ENCODE results near the gene SYNPR. TPM values are rescaled to one million over a fixed set of nuclear protein-coding genes. Genes with fewer than 3 reads are reported as not detected.

Gene SYNPR
- total RNA-seq, 1 donor from 2014 or later: 0.27 TPM

GRCh38 chr3:63624941-63625560 is 346.9 kb downstream of the SYNPR start:
- Histone ChIP-seq H2AFZ (ENCODE audit: low read depth, low read length) (no peak overlapping the region), H3K4me2 (ENCODE audit: low read length) (peak overlapping the region; percentile 74), H3K36me3 (ENCODE audit: insufficient read depth, low read length) (no peaks in the 10 kb centered on the region), H3K4me1 (ENCODE audit: insufficient read depth, low read length) (peaks cover 12% of the 10 kb centered on the region), H3K4me3 (ENCODE audit: insufficient read depth, low read depth, low read length) (no peak overlapping the region), H3K9me3 (ENCODE audit: insufficient read depth, low read depth, low read length) (no peaks in the 10 kb centered on the region), H3K79me2 (ENCODE audit: insufficient read depth, low read length) (no peaks in the 10 kb centered on the region), H3K9ac (ENCODE audit: low read length) (peak overlapping the region; percentile 19), H4K20me1 (ENCODE audit: insufficient read depth, low read length) (no peaks in the 10 kb centered on the region), H3K27me3 (ENCODE audit: insufficient read depth, low read length) (no peaks in the 10 kb centered on the region), H3K27ac (ENCODE audit: low read depth, low read length) (peak overlapping the region; percentile 43)
- H3K9me3 Mint-ChIP-seq (ENCODE audit: unreplicated experiment): no peaks in the 10 kb centered on the region
- FAIRE-seq (peak; percentile 96), DNase-seq (ENCODE audit: low read depth) (peak; percentile 96)
- H3K36me3 Mint-ChIP-seq (ENCODE audit: low read depth, unreplicated experiment): no peaks in the 10 kb centered on the region
- H3K4me3 Mint-ChIP-seq (ENCODE audit: unreplicated experiment): no peak overlapping the region
- TF ChIP-seq CTCF (IDR thresholded peaks at IDR 0.05; ENCODE audit: insufficient read depth, low read depth, low read length) (no peak), EZH2 (IDR thresholded peaks at IDR 0.05; ENCODE audit: insufficient read depth, low read length) (no peak)
- peaks cover 6% of the 10 kb centered on the region for H3K4me1 Mint-ChIP-seq (ENCODE audit: low read depth, unreplicated experiment)
- H3K27me3 Mint-ChIP-seq (ENCODE audit: low read depth, unreplicated experiment): no peaks in the 10 kb centered on the region
- no peak overlapping the region for H3K27ac Mint-ChIP-seq (ENCODE audit: unreplicated experiment)

- Histone ChIP-seq H3K79me2 (ENCODE audit: insufficient read depth, low read length) (no peaks in the 10 kb centered on the region), H3K36me3 (ENCODE audit: insufficient read depth, low read length) (no peaks in the 10 kb centered on the region), H3K27ac (ENCODE audit: low read depth, low read length) (no peak overlapping the region), H3K4me3 (ENCODE audit: insufficient read depth, low read depth, low read length) (no peak overlapping the region), H3K9me3 (ENCODE audit: insufficient read depth, low read depth, low read length) (no peaks in the 10 kb centered on the region), H2AFZ (ENCODE audit: low read depth, low read length) (no peak overlapping the region), H3K4me1 (ENCODE audit: insufficient read depth, low read length) (no peaks in the 10 kb centered on the region), H3K9ac (ENCODE audit: low read length) (no peak overlapping the region), H4K20me1 (ENCODE audit: insufficient read depth, low read length) (no peaks in the 10 kb centered on the region), H3K27me3 (ENCODE audit: insufficient read depth, low read length) (peaks cover 2% of the 10 kb centered on the region), H3K4me2 (ENCODE audit: low read length) (no peak overlapping the region)
- Mint-ChIP-seq H3K27ac (ENCODE audit: unreplicated experiment) (no peak overlapping the region), H3K27me3 (ENCODE audit: low read depth, unreplicated experiment) (peaks cover 7% of the 10 kb centered on the region), H3K9me3 (ENCODE audit: unreplicated experiment) (peaks cover under 1% of the 10 kb centered on the region), H3K4me3 (ENCODE audit: unreplicated experiment) (no peak overlapping the region), H3K4me1 (ENCODE audit: low read depth, unreplicated experiment) (no peaks in the 10 kb centered on the region), H3K36me3 (ENCODE audit: low read depth, unreplicated experiment) (no peaks in the 10 kb centered on the region)
- FAIRE-seq: no peak
- DNase-seq (ENCODE audit: low read depth): no peak
- TF ChIP-seq EZH2 (IDR thresholded peaks at IDR 0.05; ENCODE audit: insufficient read depth, low read length) (no peak), CTCF (IDR thresholded peaks at IDR 0.05; ENCODE audit: insufficient read depth, low read depth, low read length) (no peak)
Measured at GRCh38 chr3:63631670-63632069, 353.6 kb downstream of the SYNPR start.

- no peaks in the 10 kb centered on the region for H3K4me1 ChIP-seq (ENCODE audit: insufficient read depth, low read length)
- H3K79me2 ChIP-seq (ENCODE audit: insufficient read depth, low read length): no peaks in the 10 kb centered on the region
- peaks cover 7% of the 10 kb centered on the region for H3K27me3 Mint-ChIP-seq (ENCODE audit: low read depth, unreplicated experiment)
- H2AFZ ChIP-seq (ENCODE audit: low read depth, low read length): no peak overlapping the region
- no peaks in the 10 kb centered on the region for H3K9me3 ChIP-seq (ENCODE audit: insufficient read depth, low read depth, low read length)
- no peak overlapping the region for H3K27ac ChIP-seq (ENCODE audit: low read depth, low read length)
- TF ChIP-seq CTCF (IDR thresholded peaks at IDR 0.05; ENCODE audit: insufficient read depth, low read depth, low read length): no peak
- no peak for TF ChIP-seq EZH2 (IDR thresholded peaks at IDR 0.05; ENCODE audit: insufficient read depth, low read length)
- no peaks in the 10 kb centered on the region for H3K36me3 ChIP-seq (ENCODE audit: insufficient read depth, low read length)
- H4K20me1 ChIP-seq (ENCODE audit: insufficient read depth, low read length): no peaks in the 10 kb centered on the region
- FAIRE-seq: no peak
- DNase-seq (ENCODE audit: low read depth): no peak
- H3K27ac Mint-ChIP-seq (ENCODE audit: unreplicated experiment): no peak overlapping the region
- H3K4me2 ChIP-seq (ENCODE audit: low read length): no peak overlapping the region
- H3K36me3 Mint-ChIP-seq (ENCODE audit: low read depth, unreplicated experiment): no peaks in the 10 kb centered on the region
- H3K9me3 Mint-ChIP-seq (ENCODE audit: unreplicated experiment): peaks cover 2% of the 10 kb centered on the region
- H3K4me3 ChIP-seq (ENCODE audit: insufficient read depth, low read depth, low read length): no peak overlapping the region
- no peak overlapping the region for H3K4me3 Mint-ChIP-seq (ENCODE audit: unreplicated experiment)
- H3K27me3 ChIP-seq (ENCODE audit: insufficient read depth, low read length): peaks cover 2% of the 10 kb centered on the region
- H3K4me1 Mint-ChIP-seq (ENCODE audit: low read depth, unreplicated experiment): no peaks in the 10 kb centered on the region
- H3K9ac ChIP-seq (ENCODE audit: low read length): no peak overlapping the region
Measured at GRCh38 chr3:63635186-63635585, 357.1 kb downstream of the SYNPR start.
